GM12873 (cell line): ENCODE data around the gene EPB41L4A.

Source experiments
- TF ChIP-seq, protein P1 (sequence below): IDR thresholded peaks from 2 replicates; pipeline ENCODE4 v1.5.1; 2012; ENCODE audit warnings: low read depth, mild to moderate bottlenecking, moderate library complexity, low read length, control low read depth; ENCODE audit not compliant: insufficient read depth; ENCODE audit errors: missing control alignments

The EPB41L4A gene, protein sequence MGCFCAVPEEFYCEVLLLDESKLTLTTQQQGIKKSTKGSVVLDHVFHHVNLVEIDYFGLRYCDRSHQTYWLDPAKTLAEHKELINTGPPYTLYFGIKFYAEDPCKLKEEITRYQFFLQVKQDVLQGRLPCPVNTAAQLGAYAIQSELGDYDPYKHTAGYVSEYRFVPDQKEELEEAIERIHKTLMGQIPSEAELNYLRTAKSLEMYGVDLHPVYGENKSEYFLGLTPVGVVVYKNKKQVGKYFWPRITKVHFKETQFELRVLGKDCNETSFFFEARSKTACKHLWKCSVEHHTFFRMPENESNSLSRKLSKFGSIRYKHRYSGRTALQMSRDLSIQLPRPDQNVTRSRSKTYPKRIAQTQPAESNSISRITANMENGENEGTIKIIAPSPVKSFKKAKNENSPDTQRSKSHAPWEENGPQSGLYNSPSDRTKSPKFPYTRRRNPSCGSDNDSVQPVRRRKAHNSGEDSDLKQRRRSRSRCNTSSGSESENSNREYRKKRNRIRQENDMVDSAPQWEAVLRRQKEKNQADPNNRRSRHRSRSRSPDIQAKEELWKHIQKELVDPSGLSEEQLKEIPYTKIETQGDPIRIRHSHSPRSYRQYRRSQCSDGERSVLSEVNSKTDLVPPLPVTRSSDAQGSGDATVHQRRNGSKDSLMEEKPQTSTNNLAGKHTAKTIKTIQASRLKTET

DNA sequence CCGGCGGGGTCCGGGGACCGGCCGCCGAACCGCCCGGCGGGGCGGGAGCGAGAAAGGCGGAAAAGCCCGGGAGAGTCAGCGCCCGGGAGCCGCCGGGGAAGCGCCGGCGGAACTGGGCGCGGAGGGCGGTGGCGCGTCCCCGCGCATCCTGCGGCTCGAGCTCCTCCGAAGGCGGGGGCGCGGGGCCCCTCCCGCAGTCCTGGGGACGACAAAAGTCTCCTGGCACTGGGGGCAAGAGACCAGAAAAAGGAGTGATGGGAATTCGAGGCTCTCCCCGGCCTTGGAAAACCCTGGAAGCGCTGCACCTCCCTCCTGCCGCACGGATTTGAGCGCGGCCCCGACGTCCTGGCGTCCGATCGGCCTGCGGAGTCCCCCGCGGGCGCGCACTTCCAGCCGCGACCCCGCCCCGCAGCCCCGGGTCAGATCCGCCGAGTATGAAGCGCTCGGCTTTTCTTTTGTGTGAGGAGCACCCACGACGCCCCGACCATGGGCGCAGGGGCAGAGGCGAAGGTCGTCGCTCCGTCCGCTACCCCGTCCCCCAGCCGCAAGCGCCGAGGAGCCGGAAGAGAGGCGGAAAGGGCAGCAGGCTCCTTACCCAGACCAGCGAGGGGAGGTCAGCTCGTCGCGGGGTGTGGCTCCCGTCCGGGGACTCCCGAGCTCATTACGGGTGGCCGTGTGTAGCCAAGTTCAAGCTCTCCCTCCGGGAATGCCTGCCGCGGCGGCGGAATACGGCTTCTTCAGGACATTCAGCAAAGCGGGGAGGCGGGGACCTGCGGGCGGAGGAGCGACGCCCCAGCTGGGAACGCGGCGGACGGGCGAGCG is at the start of gene EPB41L4A:
Gene EPB41L4A (minus strand): TSS at position 114 of the 822 bp plus-strand sequence. CDS start 238 bp downstream, outside the sequence.
- TF ChIP-seq, protein P1, sequence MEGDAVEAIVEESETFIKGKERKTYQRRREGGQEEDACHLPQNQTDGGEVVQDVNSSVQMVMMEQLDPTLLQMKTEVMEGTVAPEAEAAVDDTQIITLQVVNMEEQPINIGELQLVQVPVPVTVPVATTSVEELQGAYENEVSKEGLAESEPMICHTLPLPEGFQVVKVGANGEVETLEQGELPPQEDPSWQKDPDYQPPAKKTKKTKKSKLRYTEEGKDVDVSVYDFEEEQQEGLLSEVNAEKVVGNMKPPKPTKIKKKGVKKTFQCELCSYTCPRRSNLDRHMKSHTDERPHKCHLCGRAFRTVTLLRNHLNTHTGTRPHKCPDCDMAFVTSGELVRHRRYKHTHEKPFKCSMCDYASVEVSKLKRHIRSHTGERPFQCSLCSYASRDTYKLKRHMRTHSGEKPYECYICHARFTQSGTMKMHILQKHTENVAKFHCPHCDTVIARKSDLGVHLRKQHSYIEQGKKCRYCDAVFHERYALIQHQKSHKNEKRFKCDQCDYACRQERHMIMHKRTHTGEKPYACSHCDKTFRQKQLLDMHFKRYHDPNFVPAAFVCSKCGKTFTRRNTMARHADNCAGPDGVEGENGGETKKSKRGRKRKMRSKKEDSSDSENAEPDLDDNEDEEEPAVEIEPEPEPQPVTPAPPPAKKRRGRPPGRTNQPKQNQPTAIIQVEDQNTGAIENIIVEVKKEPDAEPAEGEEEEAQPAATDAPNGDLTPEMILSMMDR: no peak

DNA sequence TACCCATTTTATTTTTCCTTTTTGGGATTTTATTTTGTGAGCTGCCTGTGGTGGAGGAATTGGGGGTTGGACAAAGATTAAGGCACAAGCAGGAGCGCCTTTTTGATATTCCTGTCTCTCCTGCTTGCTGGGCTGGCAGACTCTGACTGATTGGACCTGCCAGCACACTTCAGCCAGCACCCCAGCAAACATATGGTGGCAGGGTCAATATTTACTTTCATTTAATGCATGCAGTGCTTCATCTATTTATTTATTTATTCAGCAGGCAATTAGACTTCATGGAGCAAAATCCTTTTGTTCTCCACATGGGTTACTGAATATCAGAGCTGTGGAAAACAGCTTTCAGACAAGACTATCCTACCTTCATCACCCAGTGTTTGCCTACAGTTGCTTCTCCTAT is 48.4 kb upstream of the EPB41L4A start:
- TF ChIP-seq, protein P1: no peak

DNA sequence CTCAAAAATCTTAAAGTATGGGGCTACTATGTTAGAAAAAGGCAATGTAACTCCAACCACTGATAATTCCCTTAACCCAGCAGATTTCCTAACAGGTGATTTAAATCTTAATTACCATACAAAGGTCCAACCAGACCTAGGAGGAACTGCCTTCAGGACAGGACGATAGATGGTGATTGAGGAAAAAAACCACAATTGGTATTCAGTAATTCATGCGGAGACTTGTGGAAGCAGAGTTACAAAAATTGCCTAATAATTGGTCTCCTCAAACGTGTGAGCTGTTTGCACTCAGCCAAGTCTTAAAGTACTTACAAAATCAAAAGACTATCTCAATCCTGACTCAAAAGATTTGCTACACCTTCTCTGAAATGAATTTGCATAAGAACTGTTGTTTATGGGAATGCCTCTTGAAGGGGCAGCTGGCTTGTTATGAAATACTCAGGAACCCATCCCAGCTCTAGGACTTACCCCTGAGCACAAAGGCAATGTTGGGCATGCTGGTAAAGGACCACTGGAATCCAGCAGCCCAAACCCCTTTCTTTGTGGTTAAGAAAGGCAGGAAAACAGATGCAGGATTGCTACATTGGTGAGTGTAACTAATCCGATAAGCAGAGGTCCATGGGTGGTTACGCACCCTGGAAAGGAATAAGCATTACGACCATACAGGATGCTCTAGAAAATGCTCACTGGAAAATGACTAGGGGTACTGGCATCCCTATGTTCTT is 26.7 kb upstream of the EPB41L4A start:
- TF ChIP-seq, protein P1: no peak

DNA sequence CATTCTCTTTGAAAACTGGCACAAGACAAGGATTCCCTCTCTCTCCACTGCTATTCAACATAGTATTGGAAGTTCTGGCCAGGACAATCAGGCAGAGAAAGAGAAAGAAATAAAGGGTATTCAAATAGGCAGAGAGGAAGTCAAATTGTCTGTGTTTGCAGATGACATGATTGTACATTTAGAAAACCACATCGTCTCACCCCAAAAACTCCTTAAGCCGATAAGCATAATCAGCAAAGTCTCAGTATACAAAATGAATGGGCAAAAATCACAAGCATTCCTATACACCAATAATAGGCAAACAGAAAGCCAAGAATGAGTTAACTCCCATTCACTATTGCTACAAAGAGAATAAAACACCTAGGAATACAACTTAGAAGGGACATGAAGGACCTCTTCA is 21.0 kb upstream of the EPB41L4A start:
- TF ChIP-seq, protein P1: no peak

DNA sequence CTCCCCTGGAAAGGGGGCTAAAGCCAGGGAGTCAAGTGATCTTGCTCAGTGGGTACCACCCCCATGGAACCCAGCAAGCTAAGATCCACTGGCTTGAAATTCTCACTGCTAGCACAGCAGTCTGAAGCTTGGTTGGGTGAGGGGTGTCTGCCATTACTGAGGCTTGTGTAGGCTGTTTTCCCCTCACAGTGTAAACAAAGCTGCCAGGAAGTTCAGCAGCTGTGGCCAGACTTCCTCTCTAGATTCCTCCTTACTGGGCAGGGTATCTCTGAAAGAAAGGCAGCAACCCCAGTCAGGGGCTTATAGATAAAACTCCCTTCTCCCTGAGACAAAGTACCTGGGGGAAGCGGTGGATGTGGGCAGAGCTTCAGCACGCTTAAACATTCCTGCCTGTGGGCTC is 17.1 kb upstream of the EPB41L4A start:
- TF ChIP-seq, protein P1: no peak

DNA sequence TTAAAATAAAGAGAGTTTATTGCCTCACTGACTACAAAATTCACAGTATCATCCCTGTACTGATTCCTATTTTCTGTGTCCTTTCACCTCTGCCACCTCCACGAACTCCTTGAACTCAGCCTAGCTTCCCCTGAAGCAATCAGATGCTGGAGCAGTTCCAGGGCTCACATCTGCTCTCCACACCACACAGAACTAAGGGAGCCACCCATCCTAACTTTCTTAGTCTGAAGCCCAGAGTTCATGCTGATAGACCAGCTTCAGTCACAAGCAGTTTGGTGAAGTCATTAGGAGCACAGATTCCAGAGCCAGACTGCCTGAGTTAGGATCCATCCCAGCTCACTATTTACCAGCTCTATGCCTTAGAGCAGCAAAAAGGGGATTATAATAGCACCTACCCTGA is 15.6 kb upstream of the EPB41L4A start:
- TF ChIP-seq, protein P1: no peak
